Choroid plexus epithelial cell (primary cell): Measurements from ENCODE around the gene KLRG1.

Source experiments
- DNase-seq: peaks from one replicate; pipeline ENCODE4 v3.0.0-alpha.2; 2010; ENCODE audit warnings: low read depth
- H3K4me3 ChIP-seq: 2 replicates; pipeline ENCODE4 v1.5.1; 2011; ENCODE audit warnings: low read depth, mild to moderate bottlenecking, control low read depth, low read length, moderate library complexity
- CTCF ChIP-seq: conservative IDR thresholded peaks from 2 replicates; pipeline ENCODE4 v1.5.1; 2011; ENCODE audit warnings: low read depth, mild to moderate bottlenecking, control low read depth, inconsistent platforms, low read length, moderate library complexity

The KLRG1 gene

GRCh38 chr12:9049520-9050133, 60.3 kb downstream of the KLRG1 start:
- peak; percentile 78 for DNase-seq
- no peak overlapping the region for H3K4me3 ChIP-seq
- TF ChIP-seq CTCF, result peak; percentile 55

GRCh38 chr12:9050521-9051157, 61.3 kb downstream of the KLRG1 start:
- H3K4me3 ChIP-seq, result no peak overlapping the region
- TF ChIP-seq CTCF, result no peak
- no peak for DNase-seq

- H3K4me3 ChIP-seq, result no peak overlapping the region
- DNase-seq, result no peak
- no peak for TF ChIP-seq CTCF
Measured at GRCh38 chr12:9051158-9051550, 61.8 kb downstream of the KLRG1 start.

GRCh38 chr12:9052610-9053009, 63.3 kb downstream of the KLRG1 start:
- DNase-seq, result no peak
- H3K4me3 ChIP-seq, result no peak overlapping the region
- no peak for TF ChIP-seq CTCF
